H4 (cell line): ENCODE data around the gene SCN4A. TPM values are rescaled to one million over a fixed set of nuclear protein-coding genes. Genes with fewer than 3 reads are reported as not detected.
A peak's percentile ranks its signal among the peaks of the same experiment; 100 is the strongest.

ENCODE experiments used
- DNase-seq: peaks from one replicate; pipeline ENCODE4 v3.0.0-alpha.2; 2015; ENCODE audit warnings: low spot score
- total RNA-seq: library from RNA; depleted of rRNA; stranded (reverse); fragments of >200 nt; shearing (Covaris generic); gene quantifications from 2 replicates; pipeline ENCODE4 v1.2.3, GENCODE V29; 2014

SCN4A gene
- total RNA-seq, 1 experiment from 2014 or later: 0.02 TPM

GRCh38 chr17:63955232-63955631 is 17.5 kb downstream of the SCN4A start:
- no peak for DNase-seq

- no peak for DNase-seq
Measured at GRCh38 chr17:63954402-63955063, 18.2 kb downstream of the SCN4A start.

GRCh38 chr17:63950940-63951907 is 21.5 kb downstream of the SCN4A start:
- DNase-seq: no peak

GRCh38 chr17:63949576-63950250 is 23.0 kb downstream of the SCN4A start:
- no peak for DNase-seq

- no peak for DNase-seq
Measured at GRCh38 chr17:63948521-63948920, 24.2 kb downstream of the SCN4A start.

- no peak for DNase-seq
Measured at GRCh38 chr17:63947711-63948330, 24.9 kb downstream of the SCN4A start.

GRCh38 chr17:63946440-63947363 is 26.0 kb downstream of the SCN4A start:
- DNase-seq: peak; percentile 43

GRCh38 chr17:63945784-63946439 is 26.8 kb downstream of the SCN4A start:
- DNase-seq: no peak

- DNase-seq: no peak
Measured at GRCh38 chr17:63944736-63945499, 27.8 kb downstream of the SCN4A start.

- no peak for DNase-seq
Measured at GRCh38 chr17:63943745-63944144, 29.0 kb downstream of the SCN4A start.

- no peak for DNase-seq
Measured at GRCh38 chr17:63942309-63942985, 30.3 kb downstream of the SCN4A start.

- DNase-seq: no peak
Measured at GRCh38 chr17:63941751-63942150, 31.0 kb downstream of the SCN4A start.

GRCh38 chr17:63941162-63941561 is 31.6 kb downstream of the SCN4A start:
- no peak for DNase-seq

- DNase-seq: no peak
Measured at GRCh38 chr17:63940584-63940983, 32.1 kb downstream of the SCN4A start.

- DNase-seq: no peak
Measured at GRCh38 chr17:63939884-63940283, 32.8 kb downstream of the SCN4A start.

GRCh38 chr17:63939401-63939800 is 33.3 kb downstream of the SCN4A start:
- no peak for DNase-seq

GRCh38 chr17:63937920-63938319 is 34.8 kb downstream of the SCN4A start:
- DNase-seq: no peak

- DNase-seq: no peak
Measured at GRCh38 chr17:63937319-63937718, 35.4 kb downstream of the SCN4A start.
